A549 (cell line): Measurements from ENCODE around the gene DLX4. TPM values are rescaled to one million over a fixed set of nuclear protein-coding genes. Genes with fewer than 3 reads are reported as not detected.

Source experiments
- ATAC-seq, 2 experiments: fragments of 200-7000 bp in 1 of 2; fragments of >200 bp in 1 of 2; cut with Nextera tagmentation in 1 of 2; cut with Tn5 transposase in 1 of 2; 3 replicates each; pipeline versions ENCODE4 v1.8.0 to v1.9.1; 2018 to 2020; ENCODE audit warnings: mild to moderate bottlenecking in 1 of 2, moderate library complexity in 1 of 2
- CTCF ChIA-PET: fragments of 300-600 bp; sonication (Branson Sonifier 250); formaldehyde crosslinking; extraction: SDS; loops from one replicate; lab custom pipeline; 2021; ENCODE audit warnings: antibody characterized with exemption, inconsistent platforms; lab: Yijun Ruan, JAX
- POLR2A ChIA-PET: fragments of 350-600 bp; formaldehyde crosslinking; extraction: SDS; loops from one replicate; lab custom pipeline; 2021; ENCODE audit warnings: antibody characterized with exemption, inconsistent platforms; lab: Yijun Ruan, JAX
- DNase-seq, 2 experiments: peaks; one replicate each; pipeline versions ENCODE4 v3.0.0 to v3.0.0-alpha.2; 2011 to 2016; ENCODE audit warnings: low read depth in 1 of 2, low spot score in 1 of 2
- FAIRE-seq: peaks from 2 replicates; lab custom pipeline; 2011; peaks lifted over from hg19 to GRCh38; lab: Jason Lieb, UNC
- H3K27ac ChIP-seq, 2 experiments: fragments of >200 bp; sonication (Bioruptor Twin); formaldehyde crosslinking; 3 replicates each; pipeline ENCODE4 v1.5.1; 2016 to 2017
- H3K4me1 ChIP-seq: fragments of >200 bp; sonication (Bioruptor Twin); formaldehyde crosslinking; 3 replicates; pipeline ENCODE4 v1.6.1; 2016
- H3K4me2 ChIP-seq: fragments of >200 bp; sonication (Bioruptor Twin); formaldehyde crosslinking; 3 replicates; pipeline ENCODE4 v1.6.1; 2016
- H3K4me3 ChIP-seq: fragments of >200 bp; sonication (Bioruptor Twin); formaldehyde crosslinking; 3 replicates; pipeline ENCODE4 v1.5.1; 2016
- H3K9me3 ChIP-seq: fragments of >200 bp; sonication (Bioruptor Twin); formaldehyde crosslinking; 3 replicates; pipeline ENCODE4 v1.6.1; 2016
- CEBPB ChIP-seq, 2 experiments: fragments of >200 bp in 1 of 2; sonication (Bioruptor Twin) in 1 of 2; formaldehyde crosslinking in 1 of 2; IDR thresholded peaks; 2 replicates each; pipeline ENCODE4 v1.6.1; 2012 to 2016
- EHF ChIP-seq: fragments of 250-450 bp; sonication (Bioruptor Pico); IDR thresholded peaks from 2 replicates; pipeline ENCODE4 v1.5.0; 2020; ENCODE audit warnings: mild to moderate bottlenecking
- EHMT2 ChIP-seq: fragments of 200-600 bp; sonication (generic); IDR thresholded peaks from 2 replicates; pipeline ENCODE4 v1.6.1; 2016; ENCODE audit warnings: antibody characterized with exemption, low read depth, mild to moderate bottlenecking, moderate library complexity
- EP300 ChIP-seq, 2 experiments: fragments of >200 bp; sonication (Bioruptor Twin); formaldehyde crosslinking; IDR thresholded peaks; 2 replicates in 1 of 2; 3 replicates in 1 of 2; pipeline ENCODE4 v1.6.1; 2016 to 2017
- ESRRA ChIP-seq: fragments of 150-350 bp; IDR thresholded peaks from 2 replicates; pipeline ENCODE4 v1.6.1; 2014; ENCODE audit warnings: mild to moderate bottlenecking, low read length, borderline replicate concordance
- FOSB ChIP-seq: fragments of 250-450 bp; sonication (Bioruptor Pico); IDR thresholded peaks from 2 replicates; pipeline ENCODE4 v1.5.0; 2020; ENCODE audit warnings: mild to moderate bottlenecking, moderate library complexity
- HDAC2 ChIP-seq: fragments of 200-600 bp; sonication (generic); IDR thresholded peaks from 2 replicates; pipeline ENCODE4 v1.6.1; 2016
- HEYL ChIP-seq: fragments of 250-450 bp; sonication (Bioruptor Pico); IDR thresholded peaks from 2 replicates; pipeline ENCODE4 v1.8.0; 2021; ENCODE audit warnings: mild to moderate bottlenecking, moderate library complexity
- HOXB13 ChIP-seq: fragments of 250-450 bp; sonication (Bioruptor Pico); IDR thresholded peaks from 2 replicates; pipeline ENCODE4 v1.5.0; 2020; ENCODE audit warnings: low read depth, mild to moderate bottlenecking, moderate library complexity
- JUN ChIP-seq, 2 experiments: fragments of >200 bp; sonication (Bioruptor Twin); formaldehyde crosslinking; IDR thresholded peaks; 2 replicates in 1 of 2; 3 replicates in 1 of 2; pipeline ENCODE4 v1.6.1; 2016 to 2017
- JUNB ChIP-seq: fragments of >200 bp; sonication (Bioruptor Twin); formaldehyde crosslinking; IDR thresholded peaks from 2 replicates; pipeline ENCODE4 v1.6.1; 2016
- MAFK ChIP-seq: fragments of 450-650 bp; IDR thresholded peaks from 2 replicates; pipeline ENCODE4 v1.6.1; 2014; ENCODE audit not compliant: partially characterized antibody
- NPAS2 ChIP-seq: fragments of 250-450 bp; sonication (Bioruptor Pico); IDR thresholded peaks from 2 replicates; pipeline ENCODE4 v1.8.0; 2022; ENCODE audit warnings: mild to moderate bottlenecking, moderate library complexity, borderline replicate concordance
- NR3C1 ChIP-seq: fragments of >200 bp; sonication (Bioruptor Twin); formaldehyde crosslinking; IDR thresholded peaks from 3 replicates; pipeline ENCODE4 v1.6.1; 2017
- PHF8 ChIP-seq: fragments of 200-600 bp; sonication (generic); IDR thresholded peaks from 2 replicates; pipeline ENCODE4 v1.6.1; 2016; ENCODE audit warnings: low read depth, mild to moderate bottlenecking, antibody characterized with exemption, moderate library complexity, borderline replicate concordance
- RAD21 ChIP-seq, 2 experiments: fragments of >200 bp in 1 of 2; sonication (Bioruptor Twin) in 1 of 2; formaldehyde crosslinking in 1 of 2; IDR thresholded peaks in 1 of 2; conservative IDR thresholded peaks in 1 of 2; 2 replicates in 1 of 2; 3 replicates in 1 of 2; pipeline ENCODE4 v1.6.1; 2012 to 2018; ENCODE audit warnings: inconsistent platforms in 1 of 2
- RARB ChIP-seq: fragments of 250-450 bp; sonication (Bioruptor Pico); IDR thresholded peaks from 2 replicates; pipeline ENCODE4 v1.8.0; 2021; ENCODE audit warnings: mild to moderate bottlenecking, moderate library complexity
- REST ChIP-seq: fragments of 200-600 bp; sonication (generic); IDR thresholded peaks from 2 replicates; pipeline ENCODE4 v1.6.1; 2016; ENCODE audit warnings: antibody characterized with exemption, mild to moderate bottlenecking, moderate library complexity
- RFX5 ChIP-seq: fragments of 450-650 bp; IDR thresholded peaks from 2 replicates; pipeline ENCODE4 v1.7.1; 2014; ENCODE audit warnings: antibody characterized with exemption, mild to moderate bottlenecking, moderate library complexity
- RNF2 ChIP-seq: fragments of 200-600 bp; sonication (generic); IDR thresholded peaks from 2 replicates; pipeline ENCODE4 v1.6.1; 2016; ENCODE audit warnings: low read depth, mild to moderate bottlenecking, antibody characterized with exemption, moderate library complexity, borderline replicate concordance
- SMC3 ChIP-seq: fragments of >200 bp; sonication (Bioruptor Twin); formaldehyde crosslinking; IDR thresholded peaks from 3 replicates; pipeline ENCODE4 v1.6.1; 2018; ENCODE audit warnings: inconsistent platforms
- SREBF2 ChIP-seq: fragments of 450-650 bp; IDR thresholded peaks from 2 replicates; pipeline ENCODE4 v1.6.1; 2014; ENCODE audit warnings: mild to moderate bottlenecking, moderate library complexity
- TP53 ChIP-seq: fragments of 250-450 bp; sonication (Bioruptor Pico); IDR thresholded peaks from 2 replicates; pipeline ENCODE4 v1.5.0; 2021; ENCODE audit warnings: mild to moderate bottlenecking, moderate library complexity
- ZC3H11A ChIP-seq: fragments of 450-650 bp; IDR thresholded peaks from 2 replicates; pipeline ENCODE4 v1.6.1; 2014; ENCODE audit warnings: antibody characterized with exemption, mild to moderate bottlenecking
- ZFP36 ChIP-seq: fragments of 450-650 bp; IDR thresholded peaks from 2 replicates; pipeline ENCODE4 v1.6.1; 2014; ENCODE audit warnings: borderline replicate concordance; ENCODE audit not compliant: partially characterized antibody
- ZSCAN20 ChIP-seq: fragments of 250-450 bp; sonication (Bioruptor Pico); IDR thresholded peaks from 2 replicates; pipeline ENCODE4 v1.8.0; 2022; ENCODE audit warnings: mild to moderate bottlenecking, moderate library complexity
- WGBS: methylation state at CpG from one replicate; pipeline ENCODE4 v1.1.6; 2017; ENCODE audit errors: missing lambda C conversion rate; 5-methylcytosine and 5-hydroxymethylcytosine counted together
- polyA plus RNA-seq, 4 experiments: library from polyadenylated mRNA; depleted of rRNA in 3 of 4; stranded (reverse); fragments of >200 nt; fragmentation: RNase III in 1 of 4; extraction: RNeasy Plus Mini Kit Qiagen cat#74134 plus additional on column Dnase treatment in 1 of 4; gene quantifications; 2 replicates in 3 of 4; 3 replicates in 1 of 4; pipeline ENCODE4 v1.2.3, GENCODE V29; 2011 to 2017
- TF ChIP-seq, protein P1 (sequence below): fragments of >200 bp; sonication (Bioruptor Twin); formaldehyde crosslinking; IDR thresholded peaks from 3 replicates; pipeline ENCODE4 v1.6.1; 2016
- TF ChIP-seq, protein P2 (sequence below): IDR thresholded peaks from 2 replicates; pipeline ENCODE4 v1.6.1; 2012
- TF ChIP-seq, protein P3 (sequence below): fragments of 250-450 bp; sonication (Bioruptor Pico); IDR thresholded peaks from 2 replicates; pipeline ENCODE4 v1.5.0; 2021; ENCODE audit warnings: mild to moderate bottlenecking, moderate library complexity, borderline replicate concordance

DLX4 gene
- polyA plus RNA-seq, 2 of the 4 experiments (the other 2 are of a cell fraction): 2.9 to 4.1 TPM

DNA sequence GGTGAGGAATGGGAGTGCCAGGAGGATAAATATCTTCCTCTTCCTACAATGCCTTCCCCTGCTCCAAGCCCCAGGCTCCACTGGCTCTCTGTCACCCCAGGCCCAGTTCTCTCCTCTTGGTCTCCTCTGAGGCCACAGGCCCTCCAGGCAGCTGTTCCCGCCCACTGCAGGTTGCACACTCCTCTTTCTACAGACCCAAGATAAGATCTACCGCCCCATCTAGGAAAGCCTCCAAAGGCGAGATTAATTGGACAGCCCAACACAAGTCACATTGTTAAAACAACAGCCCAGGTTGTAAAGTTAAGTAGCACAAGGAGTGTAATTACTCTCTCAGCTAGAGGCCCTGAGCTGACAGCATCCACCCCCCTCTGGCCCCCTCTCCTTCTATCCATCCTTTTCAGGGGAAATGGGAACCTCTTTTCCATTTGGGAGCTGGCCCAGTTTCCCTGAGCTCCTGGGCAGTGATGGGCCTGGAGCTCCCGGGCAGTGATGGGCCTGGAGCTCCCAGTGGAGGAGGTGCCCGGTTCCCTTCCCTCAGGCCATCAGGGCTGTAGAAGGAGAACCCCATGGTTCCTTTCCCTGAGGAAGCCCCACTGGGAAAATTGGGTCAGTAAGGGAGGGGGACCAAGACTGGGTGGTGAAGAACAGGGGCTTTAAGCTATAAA is 7.3 kb downstream of the DLX4 start:
- TF ChIP-seq, protein P1, sequence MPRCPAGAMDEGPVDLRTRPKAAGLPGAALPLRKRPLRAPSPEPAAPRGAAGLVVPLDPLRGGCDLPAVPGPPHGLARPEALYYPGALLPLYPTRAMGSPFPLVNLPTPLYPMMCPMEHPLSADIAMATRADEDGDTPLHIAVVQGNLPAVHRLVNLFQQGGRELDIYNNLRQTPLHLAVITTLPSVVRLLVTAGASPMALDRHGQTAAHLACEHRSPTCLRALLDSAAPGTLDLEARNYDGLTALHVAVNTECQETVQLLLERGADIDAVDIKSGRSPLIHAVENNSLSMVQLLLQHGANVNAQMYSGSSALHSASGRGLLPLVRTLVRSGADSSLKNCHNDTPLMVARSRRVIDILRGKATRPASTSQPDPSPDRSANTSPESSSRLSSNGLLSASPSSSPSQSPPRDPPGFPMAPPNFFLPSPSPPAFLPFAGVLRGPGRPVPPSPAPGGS: no peak
- TF ChIP-seq MAFK: no peak
- TF ChIP-seq HOXB13 (CRISPR knock-in tag): no peak
- no peak for TF ChIP-seq RFX5
- TF ChIP-seq NPAS2 (CRISPR knock-in tag): no peak
- TF ChIP-seq RAD21 (conservative IDR thresholded peaks at IDR 0.05 in 1 of 2, IDR thresholded peaks at IDR 0.05 in 1 of 2): no peak
- TF ChIP-seq ZFP36: no peak
- TF ChIP-seq, protein P2, sequence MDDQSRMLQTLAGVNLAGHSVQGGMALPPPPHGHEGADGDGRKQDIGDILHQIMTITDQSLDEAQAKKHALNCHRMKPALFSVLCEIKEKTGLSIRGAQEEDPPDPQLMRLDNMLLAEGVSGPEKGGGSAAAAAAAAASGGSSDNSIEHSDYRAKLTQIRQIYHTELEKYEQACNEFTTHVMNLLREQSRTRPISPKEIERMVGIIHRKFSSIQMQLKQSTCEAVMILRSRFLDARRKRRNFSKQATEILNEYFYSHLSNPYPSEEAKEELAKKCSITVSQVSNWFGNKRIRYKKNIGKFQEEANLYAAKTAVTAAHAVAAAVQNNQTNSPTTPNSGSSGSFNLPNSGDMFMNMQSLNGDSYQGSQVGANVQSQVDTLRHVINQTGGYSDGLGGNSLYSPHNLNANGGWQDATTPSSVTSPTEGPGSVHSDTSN: no peak
- TF ChIP-seq JUN (IDR thresholded peaks at IDR 0.05): no peak
- TF ChIP-seq HEYL: no peak
- TF ChIP-seq CEBPB (IDR thresholded peaks at IDR 0.05): no peak
- TF ChIP-seq, protein P3, sequence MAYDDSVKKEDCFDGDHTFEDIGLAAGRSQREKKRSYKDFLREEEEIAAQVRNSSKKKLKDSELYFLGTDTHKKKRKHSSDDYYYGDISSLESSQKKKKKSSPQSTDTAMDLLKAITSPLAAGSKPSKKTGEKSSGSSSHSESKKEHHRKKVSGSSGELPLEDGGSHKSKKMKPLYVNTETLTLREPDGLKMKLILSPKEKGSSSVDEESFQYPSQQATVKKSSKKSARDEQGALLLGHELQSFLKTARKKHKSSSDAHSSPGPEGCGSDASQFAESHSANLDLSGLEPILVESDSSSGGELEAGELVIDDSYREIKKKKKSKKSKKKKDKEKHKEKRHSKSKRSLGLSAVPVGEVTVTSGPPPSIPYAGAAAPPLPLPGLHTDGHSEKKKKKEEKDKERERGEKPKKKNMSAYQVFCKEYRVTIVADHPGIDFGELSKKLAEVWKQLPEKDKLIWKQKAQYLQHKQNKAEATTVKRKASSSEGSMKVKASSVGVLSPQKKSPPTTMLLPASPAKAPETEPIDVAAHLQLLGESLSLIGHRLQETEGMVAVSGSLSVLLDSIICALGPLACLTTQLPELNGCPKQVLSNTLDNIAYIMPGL (CRISPR knock-in tag): no peak
- no peak for TF ChIP-seq ZSCAN20 (CRISPR knock-in tag)
- TF ChIP-seq SMC3: no peak
- no peak for TF ChIP-seq HDAC2
- H3K4me1 ChIP-seq: no peaks in the 10 kb centered on the region
- WGBS: 81% methylated on average over 5 of the region's 5 CpGs
- H3K9me3 ChIP-seq: no peaks in the 10 kb centered on the region
- no peak for DNase-seq
- no peak for FAIRE-seq
- H3K27ac ChIP-seq: no peak overlapping the region
- no peak overlapping the region for H3K4me2 ChIP-seq
- H3K4me3 ChIP-seq: no peak overlapping the region
- no peak for ATAC-seq
- CTCF ChIA-PET: interaction anchor here (0.9 to 82.2 kb wide), 7 partner anchors 9 to 568 kb away, joined by 4 to 2613 read pairs (median 12); partner anchors contain the start of genes DLX3 and TAC4
- POLR2A ChIA-PET: interaction anchor here (0.7 kb wide), 1 partner anchor 197 kb away, joined by 5 read pairs; no protein-coding TSS in a partner anchor

DNA sequence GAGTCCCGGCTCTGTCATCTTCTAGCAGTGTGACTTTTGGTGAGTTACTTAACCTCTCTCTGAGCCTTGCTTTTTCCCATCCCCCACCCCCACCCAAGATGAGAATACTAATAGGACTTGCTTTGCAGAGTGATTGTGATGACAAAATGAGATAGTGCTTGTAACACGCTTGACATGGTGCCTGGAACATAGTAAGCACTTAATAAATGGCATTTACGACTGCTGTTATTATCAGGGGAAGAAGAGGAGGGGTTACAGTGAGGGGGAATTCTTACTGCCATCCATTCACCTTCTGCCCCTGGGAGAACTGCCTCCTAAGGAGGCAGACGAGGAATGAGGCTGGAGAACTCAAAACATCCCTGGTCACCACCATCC is 7.8 kb downstream of the DLX4 start:
- WGBS: 75% methylated on average over 4 of the region's 4 CpGs
- Histone ChIP-seq H3K4me2 (no peak overlapping the region), H3K27ac (no peak overlapping the region), H3K9me3 (no peaks in the 10 kb centered on the region), H3K4me1 (no peaks in the 10 kb centered on the region), H3K4me3 (no peak overlapping the region)
- FAIRE-seq: no peak
- DNase-seq: no peak
- ATAC-seq: no peak
- ChIA-PET CTCF (interaction anchor here (0.6 to 82.2 kb wide), 8 partner anchors 9 to 406 kb away, joined by 3 to 2613 read pairs (median 8); partner anchors contain the start of genes DLX3 and TAC4), POLR2A (interaction anchor here (0.7 kb wide), 1 partner anchor 197 kb away, joined by 5 read pairs; no protein-coding TSS in a partner anchor)
- TF ChIP-seq TP53 (CRISPR knock-in tag) (no peak), RNF2 (no peak), REST (no peak), JUN (IDR thresholded peaks at IDR 0.05) (no peak), FOSB (CRISPR knock-in tag) (no peak), EHF (no peak), EHMT2 (no peak), SMC3 (no peak), HOXB13 (CRISPR knock-in tag) (no peak), EP300 (IDR thresholded peaks at IDR 0.05) (no peak), RARB (CRISPR knock-in tag) (no peak), NR3C1 (no peak), SREBF2 (no peak), JUNB (no peak), ZC3H11A (no peak), PHF8 (no peak), ESRRA (no peak)
